ENCODE measurements around the gene DGKB.

Gene DGKB

GRCh38 chr7:14395860-14396259 is 506.7 kb downstream of the DGKB start:
- DNase-seq (ENCODE audit: low read depth in 1 of 2, low spot score in 1 of 2) = no peak
- Histone ChIP-seq H3K27me3 (ENCODE audit: insufficient read depth, poor library complexity, severe bottlenecking) (no peaks in the 10 kb centered on the region), H3K27ac (replicated peaks) (no peak overlapping the region), H3K4me3 (replicated peaks; ENCODE audit: insufficient read depth, low read length) (no peak overlapping the region)
- no peak for TF ChIP-seq CTCF (IDR thresholded peaks at IDR 0.05; ENCODE audit: insufficient read depth, low read length)
- TF ChIP-seq GABPA (IDR thresholded peaks at IDR 0.05; ENCODE audit: low read depth) = no peak
- no peak for TF ChIP-seq POLR2AphosphoS5 (IDR thresholded peaks at IDR 0.05; ENCODE audit: low read depth)
- no peak for TF ChIP-seq SPI1 (IDR thresholded peaks at IDR 0.05; ENCODE audit: borderline replicate concordance, low read depth)
- TF ChIP-seq REST (IDR thresholded peaks at IDR 0.05; ENCODE audit: insufficient replicate concordance, low read depth) = no peak

- Histone ChIP-seq H3K27me3 (ENCODE audit: insufficient read depth, poor library complexity, severe bottlenecking) (no peaks in the 10 kb centered on the region), H3K4me3 (replicated peaks; ENCODE audit: insufficient read depth, low read length) (no peak overlapping the region), H3K27ac (replicated peaks) (no peak overlapping the region)
- no peak for DNase-seq (ENCODE audit: low read depth in 1 of 2, low spot score in 1 of 2)
- no peak for TF ChIP-seq SPI1 (IDR thresholded peaks at IDR 0.05; ENCODE audit: borderline replicate concordance, low read depth)
- no peak for TF ChIP-seq GABPA (IDR thresholded peaks at IDR 0.05; ENCODE audit: low read depth)
- no peak for TF ChIP-seq REST (IDR thresholded peaks at IDR 0.05; ENCODE audit: insufficient replicate concordance, low read depth)
- no peak for TF ChIP-seq CTCF (IDR thresholded peaks at IDR 0.05; ENCODE audit: insufficient read depth, low read length)
Measured at GRCh38 chr7:14394786-14395185, 507.8 kb downstream of the DGKB start.

- no peak overlapping the region for H3K4me3 ChIP-seq (replicated peaks; ENCODE audit: insufficient read depth, low read length)
- H3K27ac ChIP-seq (replicated peaks) = no peak overlapping the region
- no peak for DNase-seq (ENCODE audit: low read depth in 1 of 2, low spot score in 1 of 2)
- TF ChIP-seq SPI1 (IDR thresholded peaks at IDR 0.05; ENCODE audit: borderline replicate concordance, low read depth) = no peak
- TF ChIP-seq GABPA (IDR thresholded peaks at IDR 0.05; ENCODE audit: low read depth) = no peak
- TF ChIP-seq CTCF (IDR thresholded peaks at IDR 0.05; ENCODE audit: insufficient read depth, low read length) = no peak
- no peaks in the 10 kb centered on the region for H3K27me3 ChIP-seq (ENCODE audit: insufficient read depth, poor library complexity, severe bottlenecking)
Measured at GRCh38 chr7:14389595-14389994, 513.0 kb downstream of the DGKB start.

GRCh38 chr7:14389181-14389591 is 513.4 kb downstream of the DGKB start:
- no peak overlapping the region for H3K27ac ChIP-seq (replicated peaks)
- no peaks in the 10 kb centered on the region for H3K27me3 ChIP-seq (ENCODE audit: insufficient read depth, poor library complexity, severe bottlenecking)
- H3K4me3 ChIP-seq (replicated peaks; ENCODE audit: insufficient read depth, low read length) = no peak overlapping the region
- TF ChIP-seq GABPA (IDR thresholded peaks at IDR 0.05; ENCODE audit: low read depth) (no peak), CTCF (IDR thresholded peaks at IDR 0.05; ENCODE audit: insufficient read depth, low read length) (no peak), REST (IDR thresholded peaks at IDR 0.05; ENCODE audit: insufficient replicate concordance, low read depth) (no peak), POLR2AphosphoS5 (IDR thresholded peaks at IDR 0.05; ENCODE audit: low read depth) (no peak), SPI1 (IDR thresholded peaks at IDR 0.05; ENCODE audit: borderline replicate concordance, low read depth) (no peak)
- no peak for DNase-seq (ENCODE audit: low read depth in 1 of 2, low spot score in 1 of 2)
